ENCODE measurements around the gene CNST.

DNA sequence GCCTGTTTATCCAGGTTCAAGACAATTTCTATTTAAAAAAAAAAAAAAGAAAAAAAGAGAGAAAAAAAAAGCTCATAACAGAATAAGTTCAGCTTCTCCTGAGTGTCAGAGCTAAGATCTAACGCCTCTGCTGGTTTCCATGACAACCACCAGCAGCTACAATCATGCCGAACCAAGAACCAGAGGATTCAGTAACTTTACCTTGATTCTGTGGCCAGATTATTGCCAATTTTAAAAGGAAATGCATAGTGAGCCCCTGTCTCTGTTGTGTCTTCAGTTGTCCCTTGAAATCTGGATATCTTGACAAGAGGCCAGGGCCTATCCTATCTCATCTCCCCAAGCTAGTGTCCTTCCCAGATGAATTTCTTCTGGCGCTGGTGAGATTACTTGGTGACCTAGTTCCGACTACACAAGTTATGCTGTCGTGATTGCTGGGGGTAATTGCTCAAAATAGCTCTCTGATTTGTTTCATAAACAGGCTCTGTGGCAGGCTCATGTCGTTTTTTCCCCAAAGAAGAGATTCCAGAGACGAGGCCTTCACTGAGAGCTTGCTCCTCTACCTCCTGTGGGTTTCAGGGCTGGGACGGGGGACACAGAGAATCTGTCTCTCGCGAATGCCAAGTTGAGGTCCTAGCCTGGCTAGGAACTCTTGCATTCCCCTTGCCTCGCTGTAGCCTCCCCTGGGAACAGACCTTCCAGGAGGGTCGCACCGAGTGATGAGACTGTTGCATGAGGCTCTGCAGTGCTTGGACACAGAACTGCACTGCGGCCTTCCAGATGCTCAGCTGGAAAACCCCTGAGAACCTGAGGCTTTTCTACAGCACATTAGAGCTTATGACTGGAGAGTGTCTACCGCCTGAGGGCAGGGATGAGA, 125.6 kb downstream of the CNST start:
- TF ChIP-seq, protein P1, sequence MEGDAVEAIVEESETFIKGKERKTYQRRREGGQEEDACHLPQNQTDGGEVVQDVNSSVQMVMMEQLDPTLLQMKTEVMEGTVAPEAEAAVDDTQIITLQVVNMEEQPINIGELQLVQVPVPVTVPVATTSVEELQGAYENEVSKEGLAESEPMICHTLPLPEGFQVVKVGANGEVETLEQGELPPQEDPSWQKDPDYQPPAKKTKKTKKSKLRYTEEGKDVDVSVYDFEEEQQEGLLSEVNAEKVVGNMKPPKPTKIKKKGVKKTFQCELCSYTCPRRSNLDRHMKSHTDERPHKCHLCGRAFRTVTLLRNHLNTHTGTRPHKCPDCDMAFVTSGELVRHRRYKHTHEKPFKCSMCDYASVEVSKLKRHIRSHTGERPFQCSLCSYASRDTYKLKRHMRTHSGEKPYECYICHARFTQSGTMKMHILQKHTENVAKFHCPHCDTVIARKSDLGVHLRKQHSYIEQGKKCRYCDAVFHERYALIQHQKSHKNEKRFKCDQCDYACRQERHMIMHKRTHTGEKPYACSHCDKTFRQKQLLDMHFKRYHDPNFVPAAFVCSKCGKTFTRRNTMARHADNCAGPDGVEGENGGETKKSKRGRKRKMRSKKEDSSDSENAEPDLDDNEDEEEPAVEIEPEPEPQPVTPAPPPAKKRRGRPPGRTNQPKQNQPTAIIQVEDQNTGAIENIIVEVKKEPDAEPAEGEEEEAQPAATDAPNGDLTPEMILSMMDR (IDR thresholded peaks at IDR 0.05) = no peak
- no peak for TF ChIP-seq EZH2phosphoT487 (IDR thresholded peaks at IDR 0.05)
- no peak for TF ChIP-seq EZH2 (IDR thresholded peaks at IDR 0.05)

Data from neural progenitor cell (in vitro differentiated cells).